GM21529 (cell line): ENCODE results near the gene FARP1.

ENCODE experiments used
- ATAC-seq: cut with Tn5 transposase; IDR thresholded peaks from one replicate; pipeline ENCODE4 v1.9.1; 2021; ENCODE audit not compliant: unreplicated experiment

The FARP1 gene

DNA sequence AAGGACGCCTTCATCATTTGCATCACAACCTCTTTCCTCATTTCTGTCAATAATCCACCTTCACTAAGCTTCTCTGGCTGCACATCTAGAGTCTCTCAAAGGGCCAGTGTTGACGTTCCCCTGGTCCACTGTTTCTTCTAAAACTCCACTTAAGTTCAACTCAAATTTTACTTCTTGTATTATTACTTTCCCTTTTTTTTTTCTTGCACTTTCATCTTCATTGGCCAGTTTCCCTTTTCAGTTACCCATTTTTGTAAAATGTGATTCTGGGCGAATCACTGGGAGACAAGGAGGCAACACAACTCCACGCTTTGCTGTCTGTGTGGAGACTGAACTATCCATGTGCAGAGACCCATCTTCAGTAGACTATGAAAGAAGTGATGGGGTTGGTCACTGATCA lies 162.8 kb downstream of the FARP1 start:
- ATAC-seq: no peak

- no peak for ATAC-seq
Measured at GRCh38 chr13:98307463-98308085, 164.7 kb downstream of the FARP1 start.

- no peak for ATAC-seq
Measured at GRCh38 chr13:98308086-98308911, 165.4 kb downstream of the FARP1 start.

DNA sequence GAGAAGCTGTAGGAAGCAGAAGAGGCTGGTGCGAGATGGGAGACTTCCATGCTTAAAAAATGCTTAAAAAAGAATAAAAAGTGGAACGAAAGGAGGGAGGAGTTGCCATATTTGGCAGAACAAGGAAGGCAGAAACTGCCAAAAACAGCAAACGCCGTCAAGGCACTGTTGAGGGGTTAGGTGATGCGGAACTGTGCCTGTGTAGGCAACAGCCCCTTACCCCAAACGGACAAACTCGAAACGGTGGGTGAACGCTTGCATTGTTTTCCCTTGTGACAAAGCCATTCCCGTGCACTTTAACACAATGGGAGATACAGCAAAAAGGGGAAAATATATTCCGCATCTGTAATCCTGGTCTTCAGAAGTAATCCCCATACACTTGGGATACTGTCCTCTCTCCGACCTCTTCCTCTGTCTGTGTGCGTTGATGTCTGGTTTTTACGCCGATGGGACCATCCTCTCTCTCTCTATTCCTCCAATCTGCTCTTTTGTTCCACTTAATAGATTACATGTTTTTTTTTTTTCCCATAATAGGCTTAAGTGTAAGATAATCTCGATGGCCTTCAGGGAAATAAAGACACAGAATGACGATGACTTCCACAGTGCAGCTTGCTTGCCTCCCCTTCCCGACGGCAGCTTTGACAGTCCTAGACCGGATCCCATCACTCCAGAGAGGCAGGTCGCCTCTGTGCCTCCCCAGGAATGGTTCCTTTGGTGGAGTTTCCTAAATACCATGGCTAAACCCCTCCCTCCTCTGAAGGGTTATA lies 166.9 kb downstream of the FARP1 start:
- no peak for ATAC-seq

- ATAC-seq: no peak
Measured at GRCh38 chr13:98310485-98311199, 167.7 kb downstream of the FARP1 start.

DNA sequence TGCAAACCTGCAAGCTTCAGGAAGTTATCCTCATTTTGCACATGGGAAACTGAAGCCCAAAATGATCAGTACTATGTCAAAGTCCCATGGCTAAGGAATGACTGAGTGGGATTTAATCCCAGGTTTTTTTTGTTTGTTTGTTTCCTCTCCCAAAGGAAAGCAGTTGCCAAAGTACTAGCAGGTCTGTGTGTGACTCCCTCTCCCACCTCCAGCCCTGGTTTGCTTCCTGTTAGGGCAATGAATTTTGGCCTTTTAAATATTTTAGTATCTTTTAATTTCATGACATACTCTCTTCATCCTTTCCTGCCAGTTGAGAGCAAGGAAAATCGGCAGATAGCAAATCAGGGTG lies 168.3 kb downstream of the FARP1 start:
- ATAC-seq: no peak

DNA sequence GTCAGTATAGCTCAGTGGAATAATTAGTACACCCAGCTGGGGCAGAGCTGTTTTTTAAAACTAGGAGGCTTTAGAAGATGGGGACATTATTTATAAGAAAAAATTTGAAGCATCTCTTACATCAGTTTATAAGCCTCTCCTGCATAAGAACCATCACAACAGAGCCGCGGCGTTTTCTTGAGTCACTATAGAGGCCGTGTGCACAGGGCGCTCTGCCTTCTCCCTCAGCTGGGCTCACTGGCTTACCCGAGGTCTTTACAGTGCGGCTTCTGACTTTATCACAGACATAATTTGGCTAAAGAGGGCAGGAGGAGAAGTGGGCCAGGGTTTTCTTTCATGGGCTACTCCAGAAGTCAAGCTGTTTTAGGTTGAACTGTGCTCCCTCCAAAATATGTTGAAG lies 169.7 kb downstream of the FARP1 start:
- no peak for ATAC-seq

DNA sequence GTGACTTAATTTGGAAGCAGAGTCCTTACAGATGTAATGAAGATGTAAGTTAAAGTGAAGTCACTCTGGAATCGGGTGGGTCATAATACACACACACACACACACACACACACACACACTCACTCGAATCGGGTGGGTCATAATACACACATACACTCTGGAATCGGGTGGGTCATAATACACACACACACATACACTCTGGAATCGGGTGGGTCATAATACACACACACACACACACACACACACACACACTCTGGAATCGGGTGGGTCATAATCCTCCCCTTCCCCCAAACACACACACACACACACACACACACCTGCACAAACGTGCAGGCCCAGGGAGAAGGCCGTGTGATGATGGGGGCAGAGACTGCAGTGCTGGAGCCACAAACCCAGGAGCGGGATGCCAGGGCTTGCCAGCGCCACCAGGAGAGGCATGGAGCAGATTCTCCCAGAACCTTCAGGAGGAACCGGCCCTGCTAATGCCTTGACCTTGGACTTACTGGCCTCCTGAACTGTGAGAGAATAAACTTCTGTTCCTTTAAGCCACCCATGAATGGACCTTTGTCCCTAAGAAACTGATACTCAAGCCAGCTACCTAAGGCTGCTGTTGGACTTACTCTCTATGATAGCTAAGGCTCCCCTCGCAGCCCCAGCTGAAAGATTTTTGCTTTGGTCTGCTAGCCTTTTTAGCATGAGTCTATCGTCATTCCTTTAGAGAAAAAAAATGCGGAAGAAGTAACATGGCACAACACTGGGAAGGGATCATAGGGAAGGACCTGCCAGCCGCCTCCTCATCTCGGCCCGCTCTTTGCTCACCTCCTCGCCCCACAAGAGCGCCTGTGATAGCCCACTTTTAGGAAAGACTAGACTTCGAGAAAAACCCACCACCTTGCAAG lies 170.4 kb downstream of the FARP1 start:
- no peak for ATAC-seq

- no peak for ATAC-seq
Measured at GRCh38 chr13:98313922-98314292, 171.0 kb downstream of the FARP1 start.

DNA sequence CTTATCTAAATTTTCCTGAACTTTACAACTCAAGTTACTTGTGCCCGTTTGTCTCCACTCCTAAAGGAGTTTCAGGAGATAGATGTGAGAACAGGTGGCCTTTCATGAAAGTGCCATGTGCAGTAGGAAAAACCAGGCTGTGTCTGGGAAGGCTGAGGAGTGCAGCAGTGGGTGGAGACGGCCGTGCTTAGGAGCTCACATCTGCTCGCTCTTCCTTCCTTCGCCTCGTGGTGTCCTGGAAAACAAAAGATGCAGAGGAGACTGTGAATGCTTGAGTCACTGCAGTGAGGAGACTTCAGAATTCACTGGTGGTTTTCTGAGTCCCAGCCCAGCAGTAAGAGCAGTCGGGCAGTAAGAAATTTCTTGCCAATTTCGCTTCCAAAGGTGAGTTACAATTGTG lies 172.6 kb downstream of the FARP1 start:
- no peak for ATAC-seq

- ATAC-seq: no peak
Measured at GRCh38 chr13:98315902-98316301, 173.0 kb downstream of the FARP1 start.

DNA sequence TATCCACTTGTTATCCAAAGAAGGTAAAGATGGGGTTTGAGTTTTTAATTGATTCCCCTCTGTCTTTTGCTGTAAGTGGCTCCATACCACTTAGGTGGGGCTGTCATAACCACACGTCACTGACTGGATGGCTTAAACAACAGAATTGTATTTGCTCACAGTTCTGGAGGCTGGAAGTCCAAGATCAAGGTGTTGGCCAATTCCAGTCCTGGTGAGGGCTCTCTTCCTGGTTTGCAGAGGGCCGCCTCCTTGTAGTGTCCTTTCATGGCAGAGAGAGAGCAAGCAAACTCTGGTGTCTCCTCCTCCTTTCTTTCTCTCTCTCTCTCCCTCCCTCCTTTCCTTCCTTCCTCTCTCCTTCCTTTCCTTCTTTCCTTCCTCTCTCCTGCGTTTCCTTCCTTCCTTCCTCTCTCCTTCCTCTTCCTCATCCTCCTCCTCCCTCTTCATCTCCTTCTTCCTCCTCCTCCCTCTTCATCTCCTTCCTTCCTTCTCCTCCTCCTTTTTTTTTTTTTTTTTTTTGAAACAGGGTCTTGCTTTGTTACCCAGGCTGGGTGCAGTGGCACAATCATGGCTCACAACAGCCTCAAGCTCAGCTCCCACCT lies 174.8 kb downstream of the FARP1 start:
- ATAC-seq: no peak

DNA sequence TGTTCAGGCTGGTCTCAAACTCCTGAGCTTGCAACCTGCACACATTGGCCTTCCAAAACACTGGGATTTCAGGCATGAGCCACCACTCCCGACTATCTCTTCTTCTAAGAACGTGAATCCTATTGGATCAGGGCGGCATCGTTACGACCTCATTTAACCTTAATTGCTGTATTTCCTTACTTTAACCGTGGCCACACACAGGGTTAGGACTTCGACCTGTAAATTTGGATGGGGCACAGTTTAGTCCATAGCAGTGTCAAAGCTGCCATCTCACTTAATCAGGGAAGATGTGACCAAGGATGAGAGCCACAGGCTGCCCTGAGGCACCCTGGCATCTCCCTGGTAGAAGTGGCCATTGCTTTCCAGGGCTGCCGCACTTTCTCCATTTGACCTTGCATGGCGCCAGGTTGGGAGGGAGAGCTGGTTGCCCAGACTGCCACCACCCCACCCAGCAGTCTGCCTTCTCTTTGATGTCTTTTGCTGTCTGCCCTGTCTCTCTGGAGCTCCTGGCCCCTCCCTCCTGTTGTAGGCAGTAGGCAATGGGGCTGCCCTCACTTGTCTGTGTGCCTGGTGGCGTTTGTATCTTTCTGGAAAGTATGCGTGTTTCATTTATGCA lies 175.5 kb downstream of the FARP1 start:
- no peak for ATAC-seq

- no peak for ATAC-seq
Measured at GRCh38 chr13:98320561-98321105, 177.7 kb downstream of the FARP1 start.

DNA sequence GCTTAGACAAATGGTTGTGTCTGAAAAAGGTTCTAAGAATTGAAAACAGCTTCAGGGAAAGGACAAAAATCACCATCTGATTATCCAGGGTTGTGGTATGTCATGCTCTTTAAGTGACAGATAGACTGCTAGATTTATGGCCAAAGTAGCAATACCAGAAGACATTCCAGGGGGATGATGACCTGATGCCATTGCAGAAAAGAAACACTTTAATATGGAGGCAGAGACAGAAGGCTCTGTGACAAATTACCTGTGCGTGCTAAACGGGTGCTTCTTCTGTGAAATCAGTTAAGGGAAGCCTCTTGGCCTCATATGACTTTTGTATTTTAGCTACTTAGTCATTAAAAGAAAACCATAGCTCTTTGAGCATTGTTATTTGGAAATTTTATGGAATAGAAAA lies 178.5 kb downstream of the FARP1 start:
- no peak for ATAC-seq

GRCh38 chr13:98322091-98322718 lies 179.3 kb downstream of the FARP1 start:
- no peak for ATAC-seq

DNA sequence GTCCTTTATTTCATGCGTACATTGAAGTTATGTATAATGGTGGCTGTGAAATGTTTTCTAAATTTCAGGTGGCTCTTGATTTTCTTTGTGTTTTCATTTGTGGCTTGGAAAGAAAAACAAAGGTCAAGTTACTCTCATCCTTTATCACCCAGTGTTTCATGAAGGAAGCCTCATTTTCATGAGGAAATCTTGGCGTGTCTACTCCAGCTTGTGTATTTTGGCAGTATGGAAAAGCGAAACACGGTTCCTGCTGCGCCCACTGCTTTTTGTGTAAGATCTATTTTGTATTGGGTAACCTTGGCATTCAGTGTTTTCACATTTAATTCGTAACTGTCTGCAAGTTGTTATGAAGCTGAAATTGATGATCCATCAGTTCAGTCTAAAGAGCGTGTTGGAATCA lies 181.2 kb downstream of the FARP1 start:
- ATAC-seq: no peak

GRCh38 chr13:98325724-98326123 lies 182.8 kb downstream of the FARP1 start:
- ATAC-seq: no peak

DNA sequence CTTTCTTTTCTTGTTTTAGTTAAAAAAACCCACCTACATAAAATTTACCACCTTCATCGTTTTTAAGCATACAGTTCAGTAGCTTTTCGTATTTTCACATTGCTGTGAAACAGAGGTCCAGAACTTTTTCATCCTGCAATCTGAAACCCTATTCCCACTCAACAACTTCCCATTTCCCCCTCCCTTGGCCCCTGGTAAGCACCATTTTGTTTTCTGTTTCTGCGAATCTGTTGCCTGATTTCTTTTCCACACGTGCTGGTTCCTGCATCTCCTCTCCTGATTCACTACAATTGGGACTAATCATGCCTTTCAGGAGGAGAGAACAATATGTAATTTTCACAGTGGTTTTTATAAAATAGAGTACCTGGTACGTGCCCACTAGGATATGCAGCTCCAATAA lies 183.4 kb downstream of the FARP1 start:
- ATAC-seq: no peak
